22Rv1 (cell line): ENCODE data around the gene SIPA1L3.

Source experiments
- H3K27ac ChIP-seq: fragments of 450-650 bp; 2 replicates; pipeline ENCODE4 v1.5.1; 2017
- CTCF ChIP-seq: fragments of 450-650 bp; IDR thresholded peaks from 2 replicates; pipeline ENCODE4 v1.5.1; 2017; ENCODE audit warnings: mild to moderate bottlenecking
- ZFX ChIP-seq: fragments of 450-650 bp; IDR thresholded peaks from 2 replicates; pipeline ENCODE4 v1.6.1; 2017; ENCODE audit warnings: antibody characterized with exemption, borderline replicate concordance

Gene SIPA1L3

GRCh38 chr19:37948362-37948761, 41.4 kb downstream of the SIPA1L3 start:
- H3K27ac ChIP-seq: no peak overlapping the region

DNA sequence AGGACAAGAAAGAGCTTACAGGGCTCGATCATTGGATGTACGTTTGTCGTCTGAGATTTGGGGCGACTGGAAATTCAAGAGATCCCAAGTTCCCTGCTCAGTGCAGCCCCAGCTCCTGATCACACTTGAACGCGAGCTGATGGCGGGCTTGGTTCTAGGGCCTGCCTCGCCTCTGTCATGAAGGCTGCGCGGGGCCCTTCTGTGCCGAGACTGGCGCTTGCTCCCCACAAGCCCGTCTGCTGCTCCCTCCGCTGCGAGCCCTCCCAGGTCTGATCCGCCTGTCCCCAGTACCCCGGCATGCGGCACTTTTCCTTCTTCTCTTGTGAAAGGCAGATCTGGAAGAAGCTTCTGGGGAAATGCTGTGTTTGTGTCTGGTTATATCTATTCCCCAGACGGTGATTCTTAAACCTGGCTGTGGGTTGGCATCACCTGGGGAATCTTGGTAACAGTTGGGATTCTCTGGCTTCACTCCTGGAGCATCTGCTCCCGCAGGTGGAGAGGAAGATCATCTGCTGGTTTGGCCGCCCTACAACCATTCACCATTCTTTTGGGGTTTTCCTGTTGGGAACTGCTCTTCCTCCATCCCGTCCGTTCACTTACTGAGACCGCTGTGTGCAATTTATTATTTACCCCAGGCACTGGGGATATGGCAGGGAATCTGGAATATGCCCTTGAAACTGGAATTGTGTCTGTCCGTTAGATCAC, 43.6 kb downstream of the SIPA1L3 start:
- no peak overlapping the region for H3K27ac ChIP-seq
- TF ChIP-seq CTCF (no peak), ZFX (no peak)

More at GRCh38 chr19:37948362-37948761, 41.4 kb downstream of the SIPA1L3 start:
- TF ChIP-seq CTCF (no peak), ZFX (no peak)

- no peak for TF ChIP-seq ZFX
- TF ChIP-seq CTCF: no peak
- no peak overlapping the region for H3K27ac ChIP-seq
Measured at GRCh38 chr19:37951816-37952210, 44.8 kb downstream of the SIPA1L3 start.

GRCh38 chr19:37953171-37953917, 46.3 kb downstream of the SIPA1L3 start:
- TF ChIP-seq ZFX (no peak), CTCF (no peak)
- H3K27ac ChIP-seq: no peak overlapping the region

GRCh38 chr19:37953918-37954303, 46.9 kb downstream of the SIPA1L3 start:
- TF ChIP-seq CTCF (no peak), ZFX (no peak)
- H3K27ac ChIP-seq: no peak overlapping the region

GRCh38 chr19:37954421-37954874, 47.4 kb downstream of the SIPA1L3 start:
- H3K27ac ChIP-seq: no peak overlapping the region
- no peak for TF ChIP-seq ZFX
- TF ChIP-seq CTCF: no peak

- TF ChIP-seq CTCF: no peak
- no peak for TF ChIP-seq ZFX
- H3K27ac ChIP-seq: no peak overlapping the region
Measured at GRCh38 chr19:37955986-37956385, 49.0 kb downstream of the SIPA1L3 start.
